Type B pancreatic cell (in vitro differentiated cells): ENCODE data around the gene HEPN1. TPM values are rescaled to one million over a fixed set of nuclear protein-coding genes. Genes with fewer than 3 reads are reported as not detected.
A peak's percentile ranks its signal among the peaks of the same experiment; 100 is the strongest.

Experiments used
- DNase-seq: peaks from one replicate; pipeline ENCODE4 v3.0.0; 2021; ENCODE audit warnings: mixed read lengths; ENCODE audit not compliant: unreplicated experiment; ENCODE audit errors: extremely low spot score
- H3K27ac Mint-ChIP-seq: 2 replicates; pipeline ENCODE4 v1.8.0; 2021; ENCODE audit warnings: mild to moderate bottlenecking, mixed read lengths
- H3K27me3 Mint-ChIP-seq: 2 replicates; pipeline ENCODE4 v1.8.0; 2021; ENCODE audit warnings: mixed read lengths
- H3K36me3 Mint-ChIP-seq: 2 replicates; pipeline ENCODE4 v1.8.0; 2021; ENCODE audit warnings: mixed read lengths
- H3K4me1 Mint-ChIP-seq: one replicate; pipeline ENCODE4 v1.8.0; 2021; ENCODE audit warnings: mixed read lengths; ENCODE audit not compliant: unreplicated experiment
- H3K4me3 Mint-ChIP-seq: 2 replicates; pipeline ENCODE4 v1.8.0; 2021; ENCODE audit warnings: mild to moderate bottlenecking, mixed read lengths
- H3K9me3 Mint-ChIP-seq: 2 replicates; pipeline ENCODE4 v1.8.0; 2021; ENCODE audit warnings: mixed read lengths
- CTCF ChIP-seq: fragments of 200-600 bp; sonication (generic); conservative IDR thresholded peaks from 2 replicates; pipeline ENCODE4 v1.5.0; 2021; ENCODE audit warnings: antibody characterized with exemption, mild to moderate bottlenecking
- total RNA-seq: library from RNA; stranded (reverse); gene quantifications from 2 replicates; pipeline ENCODE4 v1.2.1, GENCODE V29; 2021; ENCODE audit warnings: low replicate concordance

Gene HEPN1
- total RNA-seq, 1 donor from 2014 or later, result not detected

DNA sequence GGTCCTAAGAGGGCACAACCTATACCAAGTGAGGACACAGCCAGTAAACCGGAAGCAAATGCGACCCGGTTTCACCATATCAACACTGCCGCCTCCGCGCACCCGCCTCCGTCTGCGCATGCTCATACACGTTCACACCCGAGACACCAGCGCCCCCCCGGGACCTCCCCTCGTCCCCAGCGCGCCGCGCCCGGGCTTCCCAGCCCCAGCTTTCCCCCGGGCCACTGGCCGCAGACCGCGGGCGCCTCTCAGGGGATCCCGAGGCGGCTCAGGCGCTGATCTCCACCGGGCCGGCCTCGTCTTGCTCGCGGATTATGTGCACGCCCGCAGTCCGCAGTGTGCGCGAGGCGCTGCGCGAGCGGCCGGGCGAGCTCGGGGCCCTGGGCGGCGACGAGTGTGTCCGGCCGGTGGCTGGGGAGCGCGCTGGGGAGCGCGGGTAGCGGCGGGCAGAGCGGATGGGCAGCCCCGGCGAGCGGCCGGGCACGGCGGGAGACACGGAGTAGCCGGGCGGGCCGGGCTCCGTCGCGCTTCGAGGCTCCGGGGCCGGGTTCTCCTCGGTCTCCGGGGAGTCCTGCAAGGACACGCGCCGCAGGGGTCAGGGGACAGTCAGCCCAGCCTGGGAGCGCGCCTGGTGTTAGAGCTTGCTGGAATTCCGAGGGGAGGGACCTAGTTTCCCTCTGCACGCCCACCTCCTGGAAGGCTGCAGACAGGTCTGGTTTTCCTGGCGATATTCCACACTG, 2.0 kb downstream of the HEPN1 start:
- no peaks in the 10 kb centered on the region for H3K36me3 Mint-ChIP-seq
- peak overlapping the region; percentile 59 for H3K27ac Mint-ChIP-seq
- TF ChIP-seq CTCF, result no peak
- H3K9me3 Mint-ChIP-seq, result no peaks in the 10 kb centered on the region
- peak; percentile 84 for DNase-seq
- H3K4me3 Mint-ChIP-seq, result peak overlapping the region; percentile 84
- no peaks in the 10 kb centered on the region for H3K4me1 Mint-ChIP-seq
- H3K27me3 Mint-ChIP-seq, result peaks cover 69% of the 10 kb centered on the region

DNA sequence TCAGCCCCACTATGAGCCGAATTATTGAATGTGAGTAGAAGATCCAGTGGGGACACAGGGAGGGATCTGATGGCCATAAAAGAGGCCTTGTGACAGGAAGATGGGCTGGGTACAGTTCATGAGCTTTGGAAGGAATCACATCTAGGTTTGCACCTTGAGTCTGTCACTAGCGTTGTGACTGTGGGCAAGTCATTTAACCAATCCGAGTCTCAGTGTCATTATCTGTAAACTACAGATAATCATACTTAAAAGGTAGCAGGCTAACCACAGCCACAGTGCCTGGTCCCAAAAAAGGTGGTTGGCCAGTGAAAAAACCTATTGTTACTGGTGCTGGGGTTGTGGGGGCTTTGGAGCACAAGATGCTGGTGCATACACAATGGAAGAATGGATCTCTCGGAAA, 3.8 kb downstream of the HEPN1 start:
- H3K9me3 Mint-ChIP-seq, result no peaks in the 10 kb centered on the region

DNA sequence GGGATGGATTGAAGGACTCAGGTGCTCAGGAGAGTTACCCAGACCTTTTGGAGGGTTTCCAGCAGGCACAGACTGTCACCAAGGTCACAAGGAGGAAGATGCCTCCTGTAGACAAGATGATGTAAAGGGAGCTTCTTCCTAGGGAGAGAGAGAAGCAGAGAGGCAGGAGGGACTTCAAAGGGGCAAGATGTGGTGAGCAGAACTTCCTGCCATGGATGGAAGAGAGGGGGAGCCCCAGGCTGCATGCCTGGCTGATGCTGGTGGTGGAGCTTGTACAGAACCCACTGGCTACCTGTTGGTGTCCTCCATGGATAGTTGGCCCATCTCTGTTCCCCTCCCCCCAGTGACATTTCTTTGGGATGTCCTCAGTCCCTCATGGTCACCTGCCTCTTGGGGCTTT, 4.2 kb downstream of the HEPN1 start:
- no peaks in the 10 kb centered on the region for H3K4me1 Mint-ChIP-seq
- no peak for TF ChIP-seq CTCF
- H3K9me3 Mint-ChIP-seq, result no peaks in the 10 kb centered on the region
- no peak for DNase-seq
- no peaks in the 10 kb centered on the region for H3K36me3 Mint-ChIP-seq
- peaks cover 57% of the 10 kb centered on the region for H3K27me3 Mint-ChIP-seq
- H3K27ac Mint-ChIP-seq, result no peak overlapping the region
- H3K4me3 Mint-ChIP-seq, result no peak overlapping the region

More for the DNA sequence above, 3.8 kb downstream of the HEPN1 start:
- Mint-ChIP-seq H3K36me3 (no peaks in the 10 kb centered on the region), H3K4me3 (peak overlapping the region; percentile 34), H3K27me3 (peaks cover 57% of the 10 kb centered on the region), H3K27ac (no peak overlapping the region), H3K4me1 (no peaks in the 10 kb centered on the region)
- TF ChIP-seq CTCF, result no peak
- DNase-seq, result no peak

GRCh38 chr11:124928942-124929665, 10.1 kb downstream of the HEPN1 start:
- H3K27me3 Mint-ChIP-seq, result peaks cover 15% of the 10 kb centered on the region
- no peaks in the 10 kb centered on the region for H3K36me3 Mint-ChIP-seq
- H3K4me3 Mint-ChIP-seq, result no peak overlapping the region
- H3K4me1 Mint-ChIP-seq, result no peaks in the 10 kb centered on the region
- no peaks in the 10 kb centered on the region for H3K9me3 Mint-ChIP-seq
- no peak overlapping the region for H3K27ac Mint-ChIP-seq
- DNase-seq, result no peak
- TF ChIP-seq CTCF, result no peak

DNA sequence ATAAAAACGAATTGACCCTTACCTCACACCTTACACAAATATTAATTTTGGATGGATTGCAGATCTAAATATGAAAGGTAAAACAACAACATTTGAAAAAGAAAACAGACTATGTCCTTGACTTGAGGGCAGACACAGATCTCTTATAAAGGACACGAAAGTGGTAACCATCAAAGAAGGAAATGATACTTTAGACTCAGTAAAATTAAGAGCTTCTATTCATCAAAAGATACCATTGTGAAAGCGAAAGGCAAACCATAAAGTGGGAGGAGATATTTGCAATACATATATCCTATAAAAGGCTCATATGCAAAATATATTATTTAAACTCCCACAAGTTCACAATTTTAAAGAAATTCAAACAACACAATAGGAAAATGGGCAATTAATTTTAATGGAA, 11.7 kb downstream of the HEPN1 start:
- H3K4me3 Mint-ChIP-seq, result no peak overlapping the region
- peaks cover 7% of the 10 kb centered on the region for H3K27me3 Mint-ChIP-seq
- no peaks in the 10 kb centered on the region for H3K9me3 Mint-ChIP-seq
- H3K36me3 Mint-ChIP-seq, result no peaks in the 10 kb centered on the region
- no peaks in the 10 kb centered on the region for H3K4me1 Mint-ChIP-seq
- no peak for DNase-seq
- no peak overlapping the region for H3K27ac Mint-ChIP-seq
- TF ChIP-seq CTCF, result no peak
